NCI-H2196 treated with DMSO at 0.1 percent for 48 hours (cell line): ENCODE results near the gene RNF212.

ENCODE experiments used
- DNase-seq: peaks from one replicate; lab custom pipeline; 2025; ENCODE audit not compliant: unreplicated experiment; lab: John Stamatoyannopoulos, UW

Gene RNF212

DNA sequence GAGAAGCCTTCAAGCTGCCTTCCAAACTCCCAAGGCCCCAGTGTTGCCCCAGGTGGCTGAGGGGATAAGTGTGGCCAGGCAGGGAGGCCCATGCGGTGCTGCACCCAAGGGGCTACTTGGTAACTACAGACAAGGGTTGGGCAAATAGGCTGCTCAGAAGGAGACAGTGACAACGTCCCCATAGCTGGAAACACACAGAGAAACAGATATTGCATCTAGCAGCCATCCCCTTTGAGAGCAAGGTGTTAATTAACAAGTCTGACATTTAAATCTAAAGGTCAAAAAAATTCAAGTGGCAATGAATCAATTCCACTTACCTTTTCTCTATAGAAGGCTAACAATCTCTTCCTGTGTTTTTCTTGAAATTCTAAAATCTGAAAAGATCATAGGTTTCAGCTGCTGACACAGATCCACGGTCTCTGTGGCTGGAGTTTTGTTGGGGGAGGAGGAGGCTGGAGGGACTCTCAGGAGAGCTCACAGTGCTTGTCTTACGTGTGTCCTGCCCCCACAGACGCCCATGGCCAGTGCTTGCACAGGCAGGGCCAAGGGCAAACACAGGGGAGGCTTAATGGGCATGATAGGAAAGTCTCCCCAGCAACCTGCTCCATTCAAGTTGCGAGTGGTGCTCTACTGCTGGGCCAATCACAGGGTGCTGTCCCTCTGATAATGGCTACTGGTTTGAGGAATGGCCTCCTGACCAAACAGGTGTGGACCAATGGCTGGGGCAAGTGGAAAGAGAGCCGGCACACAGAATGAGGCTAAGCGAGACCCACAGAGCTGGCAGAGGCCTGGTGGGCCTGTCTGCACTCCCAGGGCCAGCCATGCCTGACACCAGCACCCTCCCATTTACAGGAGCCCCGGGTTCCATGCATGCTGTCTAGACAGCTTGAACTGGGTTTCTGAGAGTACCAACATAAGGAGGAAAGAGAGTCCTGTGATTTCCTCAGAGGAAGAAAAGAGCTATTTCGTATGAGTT lies 22.6 kb downstream of the RNF212 start:
- no peak for DNase-seq

DNA sequence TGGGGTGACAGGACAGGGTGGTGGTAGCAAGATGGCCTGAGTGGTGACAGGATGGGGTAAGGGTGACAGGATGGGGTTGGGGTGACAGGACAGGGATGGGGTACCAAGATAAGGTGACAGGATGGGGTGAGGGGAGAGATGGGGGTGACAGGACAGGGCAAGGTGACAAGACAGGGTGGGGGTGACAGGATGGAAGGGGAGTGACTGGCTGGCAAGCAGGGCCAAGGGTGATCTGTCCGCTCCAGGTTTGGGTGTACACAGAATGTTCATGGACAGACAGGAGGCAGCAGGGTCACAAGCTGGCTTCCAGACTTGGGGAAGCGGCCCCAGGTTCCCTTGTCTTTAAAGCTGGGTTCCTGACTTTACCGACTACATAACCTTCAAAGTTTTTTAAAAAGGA lies 23.3 kb downstream of the RNF212 start:
- DNase-seq, result no peak

- DNase-seq, result no peak
These were observed 26.0 kb downstream of the RNF212 start for GRCh38 chr4:1087371-1087770.

DNA sequence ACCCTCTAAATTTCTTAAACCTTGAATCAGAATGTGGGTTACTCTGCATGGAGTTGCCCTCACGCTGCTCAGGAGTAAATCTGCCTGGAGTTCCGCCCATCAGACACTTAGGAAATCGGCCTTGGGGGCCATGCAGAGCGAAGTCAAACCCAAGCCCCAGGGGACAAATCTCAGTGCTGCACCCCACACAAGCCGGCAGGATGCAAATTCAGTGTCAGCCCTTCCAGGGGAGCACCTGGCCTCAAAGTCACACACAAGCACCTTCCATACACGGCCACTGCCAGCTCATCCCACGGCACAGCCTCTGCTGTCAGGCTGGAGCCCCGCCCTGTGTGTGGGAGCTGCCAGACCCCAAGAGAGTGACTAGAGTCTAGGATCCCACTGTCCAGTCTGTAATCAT lies 27.4 kb downstream of the RNF212 start:
- no peak for DNase-seq

- no peak for DNase-seq
These were observed 28.0 kb downstream of the RNF212 start for GRCh38 chr4:1085404-1085799.

DNA sequence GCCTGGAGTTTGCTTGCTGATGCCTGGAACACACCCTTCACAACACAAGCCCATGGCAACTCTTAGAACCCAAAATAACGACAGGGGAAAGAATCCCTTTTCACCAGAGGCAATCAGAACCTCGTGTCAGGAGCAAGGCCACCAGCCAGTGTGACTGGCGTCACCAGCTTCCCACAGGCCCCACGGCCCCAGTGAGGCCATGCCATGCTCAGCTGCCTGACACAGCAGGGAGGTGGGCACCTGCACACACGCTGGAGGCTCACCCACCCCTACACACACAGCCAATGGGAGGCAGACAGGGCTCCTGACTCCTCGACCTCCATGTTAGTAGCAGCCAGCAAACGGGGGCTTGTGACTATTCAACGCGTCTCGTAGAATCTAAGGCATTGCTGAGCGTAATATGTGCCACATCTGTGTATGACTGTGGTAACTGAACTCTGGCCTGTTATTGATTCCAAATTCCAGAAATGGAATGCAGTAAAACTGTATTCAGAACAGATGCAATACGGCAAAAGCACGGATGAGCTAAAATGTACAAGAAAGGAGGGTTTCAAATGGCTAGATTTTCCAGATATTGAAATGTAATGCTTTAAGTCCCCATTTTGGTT lies 28.5 kb downstream of the RNF212 start:
- DNase-seq, result no peak

GRCh38 chr4:1084394-1084793 lies 29.0 kb downstream of the RNF212 start:
- no peak for DNase-seq

DNA sequence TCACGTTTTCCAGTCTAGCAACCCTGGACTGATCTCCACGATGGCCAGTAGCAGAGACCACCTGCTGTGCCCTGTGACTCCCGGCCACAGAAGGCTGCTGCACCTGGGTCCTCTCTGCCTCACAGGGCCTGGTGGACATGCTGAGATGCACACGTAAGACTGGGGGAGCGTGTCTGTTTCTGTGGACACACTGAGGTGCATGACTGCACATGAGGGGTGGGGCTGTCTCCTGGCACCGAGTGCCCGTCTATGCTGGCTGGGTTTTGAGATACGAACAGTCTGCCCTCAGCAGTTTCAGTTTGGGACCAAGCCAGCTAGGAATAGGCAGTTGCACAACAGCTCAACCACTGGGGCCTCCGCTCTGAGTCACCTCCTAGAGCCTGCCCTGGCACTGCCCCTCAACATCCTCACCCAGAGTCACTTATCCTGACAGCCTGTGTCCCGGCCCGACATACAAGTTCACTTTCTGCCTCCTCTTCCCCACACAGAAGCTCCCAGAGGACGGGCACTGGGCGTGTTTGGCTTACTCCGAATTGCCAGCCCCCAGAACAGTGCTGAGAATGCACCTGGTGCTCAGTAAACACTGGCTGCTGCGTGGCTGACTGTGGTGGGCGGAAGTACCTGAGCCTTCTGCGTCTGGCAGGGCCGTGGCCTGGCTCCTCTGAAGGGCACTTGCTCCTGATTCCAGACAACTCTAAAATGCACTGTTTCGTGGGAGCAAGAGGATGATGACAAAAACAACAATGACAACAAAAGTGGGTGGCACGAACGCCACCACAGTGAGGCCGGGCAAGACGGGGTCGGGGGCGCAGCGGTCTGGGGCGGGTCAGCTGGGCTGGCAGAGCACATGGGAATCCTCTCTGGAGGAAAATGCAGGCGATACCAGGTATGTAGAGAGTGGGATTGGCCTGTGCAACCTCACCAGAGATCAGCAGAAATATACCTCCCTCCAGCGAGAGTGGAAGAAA lies 30.9 kb downstream of the RNF212 start:
- DNase-seq, result peak; percentile 77

GRCh38 chr4:1081689-1082040 lies 31.7 kb downstream of the RNF212 start:
- DNase-seq, result no peak

GRCh38 chr4:1080961-1081688 lies 32.2 kb downstream of the RNF212 start:
- no peak for DNase-seq

DNA sequence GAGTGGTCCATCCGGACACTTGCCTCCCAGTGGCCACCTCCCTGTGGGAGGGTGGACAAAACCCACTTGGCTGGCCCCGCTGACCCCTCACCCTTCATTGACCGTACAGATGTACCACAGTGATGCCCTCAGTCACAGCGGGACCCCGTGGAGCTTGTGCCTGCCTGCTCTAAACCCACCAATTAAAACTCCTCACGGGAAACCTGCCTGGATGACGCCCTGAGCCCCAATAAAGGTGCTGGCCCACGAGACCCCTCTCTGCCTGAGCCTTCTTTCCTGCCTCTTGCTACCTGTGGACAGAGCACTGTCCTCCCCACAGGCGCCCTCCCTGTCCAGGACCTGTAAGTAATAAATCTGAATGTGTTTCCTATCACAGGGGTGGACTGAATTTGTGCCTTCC lies 32.9 kb downstream of the RNF212 start:
- DNase-seq, result no peak

GRCh38 chr4:1079711-1080265 lies 33.6 kb downstream of the RNF212 start:
- no peak for DNase-seq

- no peak for DNase-seq
These were observed 34.9 kb downstream of the RNF212 start for GRCh38 chr4:1078490-1078889.

GRCh38 chr4:1077711-1078477 lies 35.5 kb downstream of the RNF212 start:
- DNase-seq, result no peak

- no peak for DNase-seq
These were observed 37.3 kb downstream of the RNF212 start for GRCh38 chr4:1075809-1076699.

GRCh38 chr4:1075225-1075624 lies 38.1 kb downstream of the RNF212 start:
- no peak for DNase-seq

DNA sequence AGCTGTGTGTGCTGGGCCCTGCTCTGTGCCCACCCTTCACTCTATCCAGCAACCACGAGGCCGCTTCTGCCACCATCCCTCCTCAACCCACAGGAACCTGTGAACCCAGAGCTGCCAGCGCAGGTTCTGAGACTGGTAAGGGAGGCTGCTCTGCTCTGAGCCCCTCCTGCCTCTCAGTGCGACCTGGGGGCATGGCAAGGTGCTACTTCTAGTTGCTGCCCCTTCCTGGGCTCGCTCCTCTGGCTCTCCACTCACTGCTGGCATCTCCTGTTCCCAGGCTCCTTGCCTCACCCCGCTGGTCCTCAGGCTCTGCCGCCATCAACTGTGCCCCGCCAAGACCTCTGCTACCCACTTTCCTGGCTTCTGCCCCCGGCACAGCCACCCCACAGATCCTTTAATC lies 39.3 kb downstream of the RNF212 start:
- no peak for DNase-seq

GRCh38 chr4:1072830-1073446 lies 40.4 kb downstream of the RNF212 start:
- DNase-seq, result no peak
